ENCODE results near the gene AGER. TPM values are rescaled to one million over a fixed set of nuclear protein-coding genes. Genes with fewer than 3 reads are reported as not detected.

AGER gene
- total and polyA plus RNA-seq, 2 donors (not counting 1 experiment from before 2014, with no cell fraction given) = 29.9 to 38.8 TPM

DNA sequence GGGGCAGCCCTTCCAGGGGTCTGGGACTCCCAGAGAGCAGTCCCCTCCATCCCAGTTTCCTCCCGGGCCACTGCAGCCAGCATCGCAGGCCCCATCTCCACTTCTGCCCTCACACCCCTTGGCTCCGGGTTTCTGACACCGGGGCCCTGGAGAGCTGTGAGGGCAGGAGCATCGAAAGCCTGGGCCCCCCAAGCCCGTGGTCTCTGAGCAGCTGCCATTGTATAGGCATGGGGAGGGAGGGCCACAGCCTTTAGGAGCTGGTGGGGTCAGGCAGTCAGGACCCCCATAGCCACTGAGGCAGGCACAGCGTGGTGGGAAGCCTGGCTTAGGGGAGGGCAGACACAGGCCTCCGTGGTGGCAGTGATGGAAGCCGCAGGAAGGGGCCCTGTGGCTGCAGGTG is 18.1 kb upstream of the AGER start:
- H3K79me2 ChIP-seq (ENCODE audit: control insufficient read depth, insufficient read depth, low read length) = no peaks in the 10 kb centered on the region
- intact Hi-C loops (cut with micrococcal nuclease) = no loop called here
- Mint-ChIP-seq H3K27ac (no peak overlapping the region), H3K27me3 (peaks cover 8% of the 10 kb centered on the region), H3K4me1 (peaks cover 4% of the 10 kb centered on the region), H3K9me3 (ENCODE audit: insufficient read depth) (no peaks in the 10 kb centered on the region), H3K4me3 (no peak overlapping the region)
- H3K4me1 ChIP-seq (ENCODE audit: control insufficient read depth in 2 of 2, insufficient read depth in 2 of 2, low read length in 2 of 2) = peaks cover under 1 to 3% of the 10 kb centered on the region in 2 donors
- no peak overlapping the region for H2AFZ ChIP-seq (ENCODE audit: insufficient read depth, low read depth, low read length, poor library complexity, severe bottlenecking)
- no peak for TF ChIP-seq EZH2 (IDR thresholded peaks at IDR 0.05; ENCODE audit: borderline replicate concordance, insufficient read depth, low read depth, low read length, poor library complexity, severe bottlenecking)
- no peak for TF ChIP-seq CTCF (IDR thresholded peaks at IDR 0.05)
- 77% methylated on average over 7 of the region's 9 CpGs for WGBS (ENCODE audit: insufficient coverage)
- H3K36me3 ChIP-seq (replicated peaks in 1 of 2; ENCODE audit: control extremely low read depth in 1 of 2, control insufficient read depth in 1 of 2, extremely low read depth in 1 of 2, insufficient read depth in 2 of 2, low read length in 1 of 2) = no peaks in the 10 kb centered on the region
- ATAC-seq (ENCODE audit: low read depth) (no peak), DNase-seq (no peak)
- H4K20me1 ChIP-seq (ENCODE audit: control insufficient read depth, insufficient read depth, low read length, poor library complexity, severe bottlenecking) = no peaks in the 10 kb centered on the region
- H3K4me3 ChIP-seq (ENCODE audit: control extremely low read depth in 1 of 5, extremely low read depth in 1 of 5, insufficient read depth in 1 of 5, low read depth in 2 of 5, low read length in 4 of 5) = no peak overlapping the region
- H3K4me2 ChIP-seq (replicated peaks; ENCODE audit: low read depth, low read length, poor library complexity, severe bottlenecking) = no peak overlapping the region
- H3K9ac ChIP-seq (ENCODE audit: low read length) = no peak overlapping the region
- H3K9me3 ChIP-seq (ENCODE audit: control extremely low read depth in 1 of 3, control insufficient read depth in 2 of 3, insufficient read depth in 1 of 3, low read length in 2 of 3) = no peaks in the 10 kb centered on the region
- CTCF ChIA-PET = no interaction called here
- POLR2A ChIA-PET = no interaction called here
- no peak overlapping the region for H3K27ac ChIP-seq (ENCODE audit: low read length in 2 of 2)
- H3K27me3 ChIP-seq (replicated peaks in 1 of 4; ENCODE audit: control extremely low read depth in 1 of 4, control insufficient read depth in 3 of 4, insufficient read depth in 4 of 4, low read length in 3 of 4) = peaks cover 0 to 8% (median 2%) of the 10 kb centered on the region in 4 experiments

DNA sequence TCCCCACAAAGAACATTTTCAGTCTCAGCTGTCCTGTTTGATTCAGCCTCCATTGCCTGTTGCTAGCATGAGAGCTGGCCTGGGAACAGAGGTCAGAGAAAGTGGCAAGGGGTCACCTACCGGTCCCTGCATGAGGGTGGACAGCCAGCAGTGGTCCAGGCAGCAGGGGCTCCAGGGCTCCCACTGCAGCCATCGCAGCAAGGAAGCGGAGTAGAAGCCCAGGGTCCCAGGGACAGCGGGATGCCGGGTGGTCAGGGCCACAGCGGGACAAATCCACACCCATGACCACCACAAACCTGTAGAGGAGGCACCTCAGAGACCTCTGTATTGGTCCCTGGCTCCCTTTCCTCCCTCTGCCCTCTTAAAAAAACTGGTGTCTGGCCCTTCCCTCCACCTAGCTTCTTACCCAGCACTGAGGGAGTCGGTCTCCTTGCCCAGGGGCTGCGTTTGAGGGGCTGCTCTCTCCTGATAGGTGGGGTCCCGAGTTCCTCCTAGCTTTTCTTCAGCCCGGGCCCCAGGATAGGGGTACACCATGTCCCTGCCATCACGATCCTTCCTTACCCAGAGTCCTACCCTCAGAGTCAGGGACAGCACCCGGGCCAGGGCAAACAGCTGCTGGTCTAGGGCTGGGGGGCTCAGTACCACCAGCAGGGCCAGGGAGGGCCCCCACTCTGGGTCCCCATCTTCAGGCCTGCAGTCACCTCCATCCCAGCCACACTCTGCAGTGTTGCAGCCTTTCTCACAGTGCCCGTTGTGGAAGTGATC is 16.8 kb upstream of the AGER start:
- WGBS (ENCODE audit: insufficient coverage) = 95% methylated on average over 11 of the region's 13 CpGs
- intact Hi-C loops (cut with micrococcal nuclease) = no loop called here
- Histone ChIP-seq H3K36me3 (replicated peaks in 1 of 2; ENCODE audit: control extremely low read depth in 1 of 2, control insufficient read depth in 1 of 2, extremely low read depth in 1 of 2, insufficient read depth in 2 of 2, low read length in 1 of 2) (no peaks in the 10 kb centered on the region), H3K4me1 (ENCODE audit: control insufficient read depth in 2 of 2, insufficient read depth in 2 of 2, low read length in 2 of 2) (peaks cover 6 to 12% of the 10 kb centered on the region in 2 donors), H3K79me2 (ENCODE audit: control insufficient read depth, insufficient read depth, low read length) (no peaks in the 10 kb centered on the region), H3K27me3 (replicated peaks in 1 of 4; ENCODE audit: control extremely low read depth in 1 of 4, control insufficient read depth in 3 of 4, insufficient read depth in 4 of 4, low read length in 3 of 4) (peaks cover 0 to 8% (median 2%) of the 10 kb centered on the region in 4 experiments), H3K9me3 (ENCODE audit: control extremely low read depth in 1 of 3, control insufficient read depth in 2 of 3, insufficient read depth in 1 of 3, low read length in 2 of 3) (no peaks in the 10 kb centered on the region), H2AFZ (ENCODE audit: insufficient read depth, low read depth, low read length, poor library complexity, severe bottlenecking) (no peak overlapping the region), H3K9ac (ENCODE audit: low read length) (no peak overlapping the region), H3K4me2 (replicated peaks; ENCODE audit: low read depth, low read length, poor library complexity, severe bottlenecking) (no peak overlapping the region), H4K20me1 (ENCODE audit: control insufficient read depth, insufficient read depth, low read length, poor library complexity, severe bottlenecking) (no peaks in the 10 kb centered on the region), H3K27ac (ENCODE audit: low read length in 2 of 2) (no peak overlapping the region), H3K4me3 (ENCODE audit: control extremely low read depth in 1 of 5, extremely low read depth in 1 of 5, insufficient read depth in 1 of 5, low read depth in 2 of 5, low read length in 4 of 5) (no peak overlapping the region)
- Mint-ChIP-seq H3K4me1 (peaks cover 13% of the 10 kb centered on the region), H3K9me3 (ENCODE audit: insufficient read depth) (no peaks in the 10 kb centered on the region), H3K4me3 (no peak overlapping the region), H3K27me3 (peaks cover 8% of the 10 kb centered on the region), H3K27ac (no peak overlapping the region)
- POLR2A ChIA-PET = no interaction called here
- CTCF ChIA-PET = no interaction called here
- ATAC-seq (ENCODE audit: low read depth) (no peak), DNase-seq (no peak)
- TF ChIP-seq CTCF (IDR thresholded peaks at IDR 0.05) (no peak), EZH2 (IDR thresholded peaks at IDR 0.05; ENCODE audit: borderline replicate concordance, insufficient read depth, low read depth, low read length, poor library complexity, severe bottlenecking) (no peak)
